Astrocyte of the spinal cord (primary cell): ENCODE results near the gene ADARB1.

Experiments used
- DNase-seq: peaks from one replicate; pipeline ENCODE4 v3.0.0; 2011; ENCODE audit warnings: low read depth, low spot score
- H3K4me3 ChIP-seq: 2 replicates; pipeline ENCODE4 v1.5.1; 2011; ENCODE audit warnings: low read depth, mild to moderate bottlenecking, low read length, moderate library complexity
- CTCF ChIP-seq: IDR thresholded peaks from 2 replicates; pipeline ENCODE4 v1.5.1; 2012; ENCODE audit warnings: low read depth, mild to moderate bottlenecking, low read length, inconsistent platforms
- in situ Hi-C: cut with HindIII; loops from 2 replicates; pipeline ENCODE4 v1.10.0; 2017; ENCODE audit warnings: low sequenced_read_pairs

ADARB1 gene

GRCh38 chr21:45050797-45051489 is 23.4 kb upstream of the ADARB1 start:
- H3K4me3 ChIP-seq = no peak overlapping the region
- peak; percentile 91 for DNase-seq
- in situ Hi-C loops = no loop called here
- no peak for TF ChIP-seq CTCF

- in situ Hi-C loops = no loop called here
- DNase-seq = no peak
- TF ChIP-seq CTCF = no peak
- H3K4me3 ChIP-seq = no peak overlapping the region
These were observed 22.6 kb upstream of the ADARB1 start for GRCh38 chr21:45051580-45052434.

GRCh38 chr21:45052960-45053359 is 21.4 kb upstream of the ADARB1 start:
- in situ Hi-C loops = no loop called here
- DNase-seq = no peak
- no peak for TF ChIP-seq CTCF

GRCh38 chr21:45053561-45054226 is 20.7 kb upstream of the ADARB1 start:
- H3K4me3 ChIP-seq = no peak overlapping the region
- TF ChIP-seq CTCF = no peak
- in situ Hi-C loops = no loop called here
- DNase-seq = no peak

More at GRCh38 chr21:45052960-45053359, 21.4 kb upstream of the ADARB1 start:
- H3K4me3 ChIP-seq = no peak overlapping the region

- in situ Hi-C loops = no loop called here
- no peak overlapping the region for H3K4me3 ChIP-seq
- DNase-seq = no peak
- no peak for TF ChIP-seq CTCF
These were observed 20.0 kb upstream of the ADARB1 start for GRCh38 chr21:45054227-45054926.

GRCh38 chr21:45054927-45055612 is 19.3 kb upstream of the ADARB1 start:
- in situ Hi-C loops = no loop called here
- DNase-seq = no peak
- TF ChIP-seq CTCF = no peak
- no peak overlapping the region for H3K4me3 ChIP-seq
